Spinal cord (tissue), 10 donors: ENCODE results near the gene MRPL40. TPM values are rescaled to one million over a fixed set of nuclear protein-coding genes. Genes with fewer than 3 reads are reported as not detected.

Source experiments
- DNase-seq, 6 donors: peaks; one replicate each; pipeline versions ENCODE4 v3.0.0 to v3.0.0-alpha.2; 2013 to 2015; ENCODE audit warnings: low spot score in 6 of 6, low read depth in 4 of 6
- H3K27ac ChIP-seq: one replicate; pipeline ENCODE4 v1.5.1; 2013; ENCODE audit warnings: low read depth, low read length, control low read depth
- H3K27me3 ChIP-seq: one replicate; pipeline ENCODE4 v1.6.1; 2013; ENCODE audit warnings: low read length; ENCODE audit not compliant: control insufficient read depth, insufficient read depth
- H3K36me3 ChIP-seq: one replicate; pipeline ENCODE4 v1.6.1; 2013; ENCODE audit warnings: low read length; ENCODE audit not compliant: control insufficient read depth, insufficient read depth
- H3K4me1 ChIP-seq: one replicate; pipeline ENCODE4 v1.6.1; 2013; ENCODE audit warnings: low read length; ENCODE audit not compliant: control insufficient read depth, insufficient read depth
- H3K4me3 ChIP-seq: one replicate; pipeline ENCODE4 v1.5.1; 2013; ENCODE audit warnings: low read depth, low read length, control low read depth
- H3K9me3 ChIP-seq: one replicate; pipeline ENCODE4 v1.6.1; 2013; ENCODE audit warnings: low read length; ENCODE audit not compliant: control insufficient read depth, insufficient read depth
- WGBS: methylation state at CpG from one replicate; pipeline ENCODE4 v1.1.5; 2013; ENCODE audit warnings: missing lambda C conversion rate; ENCODE audit not compliant: insufficient coverage; 5-methylcytosine and 5-hydroxymethylcytosine counted together
- polyA plus RNA-seq, 2 donors: library from polyadenylated mRNA; unstranded; fragments of 120-200 nt; gene quantifications; one replicate each; pipeline ENCODE4 v1.2.1, GENCODE V29; 2013; ENCODE audit not compliant: insufficient read length in 2 of 2
- total RNA-seq, 2 donors: library from RNA; depleted of rRNA in 1 of 2; stranded (reverse); fragments of 120-200 nt in 1 of 2; fragments of >200 nt in 1 of 2; gene quantifications; one replicate each; pipeline versions ENCODE4 v1.2.3 to v1.2.4, GENCODE V29; 2013 to 2014
- donor health status: healthy.

Gene MRPL40
- total and polyA plus RNA-seq, 4 donors, result 20.2 to 53.8 (median 36.8) TPM

GRCh38 chr22:19466126-19466716 is 33.9 kb downstream of the MRPL40 start:
- H3K4me1 ChIP-seq, result no peaks in the 10 kb centered on the region
- WGBS, result 80% methylated on average over 12 of the region's 14 CpGs
- peaks cover 65% of the 10 kb centered on the region for H3K36me3 ChIP-seq
- H3K27ac ChIP-seq, result no peak overlapping the region
- no peaks in the 10 kb centered on the region for H3K9me3 ChIP-seq
- no peak for DNase-seq
- no peaks in the 10 kb centered on the region for H3K27me3 ChIP-seq
- H3K4me3 ChIP-seq, result no peak overlapping the region

GRCh38 chr22:19466848-19467752 is 34.8 kb downstream of the MRPL40 start:
- Histone ChIP-seq H3K27me3 (no peaks in the 10 kb centered on the region), H3K9me3 (no peaks in the 10 kb centered on the region), H3K27ac (no peak overlapping the region), H3K4me1 (no peaks in the 10 kb centered on the region), H3K36me3 (peaks cover 74% of the 10 kb centered on the region), H3K4me3 (no peak overlapping the region)
- DNase-seq, result no peak
- WGBS, result 79% methylated on average over 6 of the region's 9 CpGs

- WGBS, result 96% methylated on average over 5 of the region's 6 CpGs
- DNase-seq, result no peak
- no peaks in the 10 kb centered on the region for H3K27me3 ChIP-seq
- no peaks in the 10 kb centered on the region for H3K9me3 ChIP-seq
- no peaks in the 10 kb centered on the region for H3K4me1 ChIP-seq
- H3K4me3 ChIP-seq, result no peak overlapping the region
- H3K27ac ChIP-seq, result no peak overlapping the region
- H3K36me3 ChIP-seq, result peaks cover 82% of the 10 kb centered on the region
Observed at GRCh38 chr22:19467912-19468311, 35.6 kb downstream of the MRPL40 start.

- no peaks in the 10 kb centered on the region for H3K4me1 ChIP-seq
- H3K27ac ChIP-seq, result no peak overlapping the region
- no peak overlapping the region for H3K4me3 ChIP-seq
- no peaks in the 10 kb centered on the region for H3K9me3 ChIP-seq
- peaks cover 92% of the 10 kb centered on the region for H3K36me3 ChIP-seq
- H3K27me3 ChIP-seq, result no peaks in the 10 kb centered on the region
- 97% methylated on average over 7 of the region's 7 CpGs for WGBS
- no peak for DNase-seq
Observed at GRCh38 chr22:19469421-19469820, 37.1 kb downstream of the MRPL40 start.

- Histone ChIP-seq H3K27me3 (no peaks in the 10 kb centered on the region), H3K9me3 (no peaks in the 10 kb centered on the region), H3K4me1 (no peaks in the 10 kb centered on the region), H3K4me3 (no peak overlapping the region), H3K36me3 (peaks cover 93% of the 10 kb centered on the region), H3K27ac (no peak overlapping the region)
- no peak for DNase-seq
- WGBS, result 100% methylated on average over 2 of the region's 2 CpGs
Observed at GRCh38 chr22:19470010-19470409, 37.7 kb downstream of the MRPL40 start.

GRCh38 chr22:19471572-19471971 is 39.2 kb downstream of the MRPL40 start:
- Histone ChIP-seq H3K27ac (no peak overlapping the region), H3K36me3 (peaks cover 83% of the 10 kb centered on the region), H3K4me3 (no peak overlapping the region), H3K9me3 (no peaks in the 10 kb centered on the region), H3K27me3 (no peaks in the 10 kb centered on the region), H3K4me1 (no peaks in the 10 kb centered on the region)
- WGBS, result 94% methylated on average over 8 of the region's 11 CpGs
- no peak for DNase-seq

GRCh38 chr22:19472233-19472632 is 39.9 kb downstream of the MRPL40 start:
- 96% methylated on average over 8 of the region's 8 CpGs for WGBS
- H3K27me3 ChIP-seq, result no peaks in the 10 kb centered on the region

GRCh38 chr22:19473578-19473977 is 41.2 kb downstream of the MRPL40 start:
- Histone ChIP-seq H3K27ac (no peak overlapping the region), H3K4me1 (peaks cover 4% of the 10 kb centered on the region), H3K27me3 (no peaks in the 10 kb centered on the region), H3K36me3 (peaks cover 63% of the 10 kb centered on the region), H3K9me3 (no peaks in the 10 kb centered on the region), H3K4me3 (no peak overlapping the region)
- DNase-seq, result no peak
- WGBS, result 82% methylated on average over 3 of the region's 3 CpGs

More at GRCh38 chr22:19472233-19472632, 39.9 kb downstream of the MRPL40 start:
- Histone ChIP-seq H3K4me1 (no peaks in the 10 kb centered on the region), H3K9me3 (no peaks in the 10 kb centered on the region), H3K27ac (no peak overlapping the region), H3K36me3 (peaks cover 76% of the 10 kb centered on the region), H3K4me3 (no peak overlapping the region)
- no peak for DNase-seq

GRCh38 chr22:19476023-19476422 is 43.7 kb downstream of the MRPL40 start:
- Histone ChIP-seq H3K27me3 (no peaks in the 10 kb centered on the region), H3K9me3 (no peaks in the 10 kb centered on the region), H3K4me3 (no peak overlapping the region), H3K27ac (no peak overlapping the region), H3K36me3 (peaks cover 38% of the 10 kb centered on the region), H3K4me1 (peaks cover 9% of the 10 kb centered on the region)
- DNase-seq, result no peak
- no CpG with 5 or more reads among the region's 3 CpGs for WGBS
